GM12892 (cell line): Measurements from ENCODE around the gene DNAJC11.

ENCODE experiments used
- DNase-seq: peaks from one replicate; pipeline ENCODE4 v3.0.0; 2011; ENCODE audit not compliant: insufficient read length
- FAIRE-seq: peaks from 2 replicates; lab custom pipeline; 2011; peaks lifted over from hg19 to GRCh38; lab: Jason Lieb, UNC
- POLR2A ChIP-seq: IDR thresholded peaks from 2 replicates; pipeline ENCODE4 v1.6.1; 2011; ENCODE audit warnings: low read depth, low read length, control low read depth
- POLR2AphosphoS5 ChIP-seq: IDR thresholded peaks from 2 replicates; pipeline ENCODE4 v1.6.1; 2011; ENCODE audit warnings: low read depth, low read length, control low read depth
- TAF1 ChIP-seq: IDR thresholded peaks from 2 replicates; pipeline ENCODE4 v1.6.1; 2011; ENCODE audit warnings: low read depth, mild to moderate bottlenecking, control low read depth, low read length, borderline replicate concordance

The DNAJC11 gene

DNA sequence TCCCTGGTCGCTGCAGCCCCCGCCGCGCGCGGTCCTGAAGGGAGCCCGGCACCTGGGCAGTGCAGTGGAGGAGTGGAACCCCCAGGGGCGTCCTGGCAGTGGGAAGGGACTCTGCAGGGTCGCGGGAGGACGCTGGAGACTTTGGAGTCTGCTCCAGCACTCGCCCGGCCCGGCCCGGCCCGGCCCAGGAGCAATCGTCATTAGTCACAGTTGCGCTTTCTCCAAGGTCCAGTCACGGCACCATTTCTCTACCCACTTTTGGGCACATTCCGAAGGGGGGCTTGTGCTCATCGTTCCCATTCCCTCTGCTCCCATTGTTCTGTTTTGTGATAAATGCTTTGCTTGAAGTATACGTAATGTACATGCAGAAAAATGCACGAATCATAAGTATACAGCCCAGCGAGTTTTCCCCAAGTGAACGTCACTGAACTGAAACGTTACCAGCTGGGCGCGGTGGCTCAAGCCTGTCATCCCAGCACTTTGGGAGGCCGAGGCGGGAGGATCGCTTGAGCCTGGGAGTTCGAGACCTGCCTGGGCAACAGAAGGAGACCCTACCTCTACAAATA is 75.9 kb downstream of the DNAJC11 start:
- DNase-seq = no peak
- TF ChIP-seq POLR2AphosphoS5 (no peak), TAF1 (no peak), POLR2A (no peak)
- FAIRE-seq = peak; percentile 81

DNA sequence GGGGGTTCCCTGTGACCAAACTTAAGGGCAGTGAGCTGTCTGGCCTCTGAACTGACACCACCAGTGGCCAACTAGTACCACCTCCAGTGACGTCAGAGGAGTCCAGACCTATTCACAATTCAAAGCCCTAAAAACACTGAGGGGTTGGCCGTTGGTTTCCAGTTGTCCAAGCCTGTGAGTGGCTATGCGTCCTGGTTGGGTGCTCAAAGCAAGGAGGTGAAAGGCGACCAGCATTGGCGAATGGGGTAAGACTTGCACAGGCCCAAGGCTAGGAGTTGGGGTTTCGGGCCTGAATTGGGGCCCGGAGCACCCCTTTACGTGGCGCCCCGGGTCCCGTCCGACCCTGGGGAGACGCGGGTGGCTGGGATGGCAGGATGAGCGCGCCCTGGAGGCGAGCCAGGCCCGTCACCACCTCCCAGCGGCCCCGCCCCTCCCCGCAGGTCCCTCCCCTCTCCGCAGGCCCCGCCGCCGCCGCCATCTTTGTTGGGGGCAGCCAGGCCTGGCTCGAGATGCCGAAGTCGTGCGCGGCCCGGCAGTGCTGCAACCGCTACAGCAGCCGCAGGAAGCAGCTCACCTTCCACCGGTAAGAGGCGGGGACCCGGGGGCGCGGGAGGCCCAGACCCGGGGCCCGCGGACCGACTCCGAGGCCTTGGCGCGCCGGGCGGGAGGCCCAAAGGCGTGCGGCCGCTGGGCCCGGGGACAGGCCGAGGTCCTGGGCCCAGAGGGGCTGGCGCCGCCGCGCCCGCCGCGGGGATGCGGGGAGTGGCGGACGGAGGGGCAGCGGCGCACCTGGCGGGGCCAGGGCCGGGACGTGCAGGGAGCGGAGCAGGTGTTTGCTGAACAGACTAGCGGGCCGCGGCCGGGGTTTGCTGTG is 76.7 kb downstream of the DNAJC11 start, which contains the start of gene THAP3:
THAP3 (plus strand) TSS at position 159 of the 874 bp plus-strand sequence; CDS start at position 510, 351 bp downstream.
- DNase-seq = peak; percentile 96
- TF ChIP-seq TAF1 (no peak), POLR2A (peak; percentile 56; the same call in 1 of the 2 replicates)
- FAIRE-seq = peak; percentile 98

DNA sequence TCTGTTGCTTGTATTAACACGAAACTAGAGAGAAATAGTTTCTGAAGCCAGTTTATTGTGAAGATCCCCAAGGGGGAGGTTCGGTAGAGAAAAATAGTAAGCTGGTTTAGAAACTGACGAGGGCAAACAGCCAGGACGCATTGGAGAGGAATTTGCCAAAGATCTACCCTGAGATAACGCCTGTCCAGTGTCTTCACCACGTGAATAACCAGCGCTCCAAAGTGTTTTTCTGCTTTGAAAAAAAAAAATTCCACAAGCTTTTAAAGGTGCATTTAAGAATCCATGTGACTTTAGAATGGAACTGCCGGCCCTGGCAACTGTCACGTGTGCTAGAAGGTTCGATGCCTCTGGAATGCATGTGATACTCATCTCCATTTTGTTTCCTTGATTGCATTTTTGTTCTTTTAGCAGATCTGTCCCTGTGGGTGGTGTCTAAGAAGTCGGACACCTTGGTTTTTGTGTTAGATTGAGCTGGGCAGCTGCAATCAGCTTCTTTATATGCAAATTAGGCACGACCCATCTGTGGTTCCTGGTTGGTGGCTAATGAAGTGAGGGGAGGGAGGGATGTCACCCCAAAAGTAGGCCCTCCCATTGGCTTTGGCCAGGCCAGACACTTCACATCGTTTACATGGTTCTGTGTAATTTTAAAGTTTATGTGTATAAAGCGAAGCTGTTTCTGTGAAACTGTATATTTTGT is 78.2 kb downstream of the DNAJC11 start:
- no peak for FAIRE-seq
- TF ChIP-seq POLR2A (no peak), POLR2AphosphoS5 (no peak), TAF1 (no peak)
- DNase-seq = no peak

DNA sequence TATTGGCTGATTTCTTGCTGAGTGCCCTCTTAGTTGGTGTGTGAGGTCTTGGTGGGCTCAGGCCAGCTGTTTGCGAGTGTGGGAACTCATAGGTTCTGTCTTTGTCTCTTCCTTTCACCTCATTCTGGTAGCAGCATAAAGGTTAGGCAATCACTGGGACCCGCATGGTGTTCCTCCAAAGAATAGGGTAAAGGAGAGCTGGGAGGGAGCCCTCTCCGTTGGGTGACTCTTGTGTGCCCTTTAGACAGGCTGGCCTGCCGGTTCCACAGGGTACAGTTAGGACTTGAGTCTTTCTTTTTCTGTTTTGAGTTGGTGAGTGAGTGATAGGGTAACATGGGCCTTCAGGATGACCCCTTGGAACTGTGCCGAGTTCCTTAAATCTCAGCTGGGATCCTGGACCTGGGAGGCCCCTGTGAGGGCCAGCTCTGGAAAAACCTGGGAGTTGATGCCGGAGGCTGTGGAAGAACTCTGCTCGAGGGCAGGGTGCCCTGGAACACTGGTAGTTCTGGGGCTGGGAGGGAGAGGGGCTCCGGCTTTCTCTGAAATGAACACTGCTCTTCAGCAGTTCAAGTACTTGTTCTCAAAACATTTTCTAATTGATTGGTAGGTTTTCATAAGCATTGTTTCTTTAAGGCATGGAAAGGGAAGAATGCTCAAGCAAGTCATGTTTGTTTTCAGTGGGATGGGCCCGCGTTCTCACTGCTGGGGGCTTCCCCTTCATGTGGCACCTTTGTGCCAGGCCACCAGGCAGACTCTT is 79.0 kb downstream of the DNAJC11 start:
- no peak for DNase-seq
- TF ChIP-seq POLR2AphosphoS5 (no peak), POLR2A (no peak), TAF1 (no peak)
- FAIRE-seq = no peak

DNA sequence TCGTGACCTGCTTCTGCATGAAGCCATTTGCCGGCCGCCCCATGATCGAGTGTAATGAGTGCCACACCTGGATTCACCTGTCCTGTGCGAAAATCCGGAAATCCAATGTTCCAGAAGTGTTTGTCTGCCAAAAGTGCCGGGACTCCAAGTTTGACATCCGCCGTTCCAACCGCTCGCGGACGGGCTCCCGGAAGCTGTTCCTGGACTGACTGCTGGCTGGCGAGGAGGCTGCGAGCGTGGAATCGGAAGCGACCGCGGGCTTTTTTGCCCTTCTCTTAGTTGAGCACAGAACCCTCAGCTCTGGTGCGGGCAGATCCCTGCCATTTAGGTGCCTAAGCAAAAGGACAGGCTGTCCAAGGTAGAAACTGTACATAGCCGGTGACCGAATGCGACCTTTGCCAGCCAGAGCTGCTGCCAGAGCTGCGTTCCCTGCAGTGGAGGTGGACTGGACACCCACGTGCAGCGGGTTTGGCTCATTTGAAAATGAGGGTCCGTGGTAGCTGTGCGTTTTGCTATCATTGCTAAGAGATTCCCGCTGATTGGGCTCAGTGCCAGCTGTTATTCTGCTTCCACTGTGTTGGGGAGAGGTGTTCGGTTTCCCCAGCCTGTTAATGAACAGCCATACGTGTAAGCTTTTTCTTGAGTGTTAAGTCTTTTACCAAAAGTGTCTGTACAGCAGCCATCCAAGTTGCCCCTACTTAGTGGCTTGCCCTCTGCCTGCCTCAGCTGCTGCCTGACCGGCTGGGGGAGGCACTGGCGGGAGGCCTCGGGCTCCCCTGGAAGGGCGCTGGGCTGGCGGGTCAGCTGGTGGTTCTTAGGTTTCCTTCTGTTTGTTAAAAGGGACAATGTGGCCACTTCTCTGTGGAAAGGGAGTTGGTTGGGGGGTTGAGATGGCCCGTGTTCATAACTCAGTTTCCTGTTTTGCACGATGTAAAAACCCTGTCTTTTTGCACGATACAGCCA is 79.9 kb downstream of the DNAJC11 start:
- FAIRE-seq (no peak), DNase-seq (no peak)
- TF ChIP-seq TAF1 (no peak), POLR2AphosphoS5 (no peak)

DNA sequence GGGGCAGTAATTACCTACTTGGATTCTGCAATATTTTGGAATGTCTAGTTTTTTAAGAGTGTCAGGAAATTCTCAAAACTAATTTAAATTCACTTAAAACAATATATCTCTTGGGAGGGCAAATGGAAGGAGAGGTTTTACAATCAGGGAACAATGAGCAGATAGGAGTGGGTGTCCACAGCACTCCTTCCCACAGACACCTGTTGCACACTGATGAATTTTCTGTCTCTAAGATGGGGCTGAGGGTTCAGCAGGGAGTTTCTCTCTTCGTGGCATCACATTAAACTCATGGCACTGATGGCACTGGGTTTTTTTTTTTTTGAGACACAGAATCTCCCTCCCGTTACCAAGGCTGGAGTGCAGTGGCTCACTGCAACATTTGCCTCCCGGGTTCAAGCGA is 82.6 kb downstream of the DNAJC11 start:
- DNase-seq (no peak), FAIRE-seq (no peak)
- no peak for TF ChIP-seq POLR2A
- no peak for TF ChIP-seq TAF1
- TF ChIP-seq POLR2AphosphoS5 = no peak

DNA sequence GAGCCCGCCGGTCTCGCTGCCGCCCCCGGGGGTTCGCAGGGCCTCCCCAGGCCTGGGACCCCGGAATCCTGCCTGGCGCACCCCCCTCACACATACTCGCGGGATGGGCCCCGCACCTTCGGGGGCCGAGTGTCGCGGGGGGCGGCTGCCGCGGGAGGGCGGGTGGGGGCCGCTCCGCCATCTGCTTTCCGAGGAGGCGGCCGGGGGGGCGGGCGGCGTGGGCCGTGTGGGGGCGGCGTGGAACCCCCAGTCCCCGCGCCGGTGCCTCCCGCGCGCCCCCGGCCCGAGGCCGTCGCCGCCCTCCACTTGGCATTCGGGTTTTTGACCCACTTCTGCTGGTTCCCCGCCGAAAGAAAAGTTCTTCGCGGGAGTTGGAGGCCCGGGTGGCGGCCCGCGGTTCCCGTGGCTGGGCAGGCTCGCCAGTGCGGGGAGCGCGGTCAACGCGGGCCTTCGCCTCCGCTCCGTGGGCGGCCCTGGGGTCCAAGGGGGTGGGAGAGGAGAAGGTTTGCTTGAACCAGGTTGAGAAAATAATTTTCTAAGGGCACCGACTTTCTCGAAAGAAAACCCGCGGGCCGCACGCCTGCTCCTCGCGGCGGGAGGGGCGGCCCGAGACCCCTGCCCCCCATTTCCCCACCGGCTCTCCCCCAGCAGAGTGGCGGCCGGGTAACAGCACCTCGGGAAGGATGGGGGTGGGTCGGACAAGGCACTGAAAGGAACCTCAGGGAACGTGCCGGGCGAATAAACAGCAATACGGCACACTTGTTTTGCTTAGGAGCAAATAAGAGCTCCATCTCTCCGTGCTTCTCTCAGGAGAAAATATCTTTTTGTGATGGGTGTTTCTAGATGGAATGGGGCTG is 86.5 kb downstream of the DNAJC11 start:
- DNase-seq = no peak
- no peak for FAIRE-seq
- TF ChIP-seq POLR2AphosphoS5 = no peak
- no peak for TF ChIP-seq TAF1

DNA sequence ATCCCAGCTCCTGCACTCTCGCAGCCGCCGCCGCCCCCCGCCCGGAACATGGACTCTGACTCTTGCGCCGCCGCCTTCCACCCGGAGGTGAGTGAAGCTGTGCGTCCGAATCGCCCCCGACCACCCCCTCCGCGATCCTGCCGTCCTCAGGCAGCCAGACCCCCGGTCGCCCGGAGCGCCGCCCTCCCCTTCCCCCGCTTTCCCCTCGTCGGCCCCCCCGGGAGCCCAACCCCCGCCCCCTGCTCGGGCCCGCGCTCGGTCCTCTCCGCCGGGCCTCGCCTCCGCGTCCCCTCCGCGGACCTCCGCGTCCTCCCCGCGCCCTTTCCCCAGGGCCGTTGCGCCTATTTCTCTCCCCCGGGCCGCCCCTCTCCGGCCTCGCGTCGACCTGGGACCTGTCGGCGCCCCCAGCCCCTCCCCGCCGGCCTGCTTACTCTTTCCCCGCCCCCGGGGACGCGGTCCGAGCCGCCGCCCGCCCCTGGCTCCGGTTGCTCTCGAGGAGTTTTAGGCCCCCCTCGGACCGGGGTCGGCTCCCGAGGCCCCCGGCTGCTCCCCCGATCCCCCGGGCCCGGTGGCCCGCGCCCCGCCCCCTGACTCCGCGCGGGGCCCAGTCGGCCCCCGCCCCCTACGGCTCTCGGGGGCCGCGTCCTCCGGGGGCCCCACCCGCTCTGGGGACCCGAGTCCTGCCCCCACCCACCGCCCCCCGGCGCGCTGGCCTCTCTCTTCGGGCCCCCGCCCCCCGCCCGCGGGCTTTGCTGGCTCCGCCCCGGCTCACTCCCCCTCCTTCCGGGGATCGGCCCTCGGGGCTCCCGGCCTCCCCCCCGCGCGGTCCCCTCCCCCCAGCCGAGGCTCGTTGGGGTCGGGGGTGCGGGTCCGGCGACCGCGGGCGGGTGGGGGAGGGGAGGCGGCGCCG is 87.3 kb downstream of the DNAJC11 start:
- TF ChIP-seq POLR2AphosphoS5 = no peak
- no peak for TF ChIP-seq POLR2A
- TF ChIP-seq TAF1 = no peak
- peak; percentile 89 for DNase-seq
- FAIRE-seq = no peak

DNA sequence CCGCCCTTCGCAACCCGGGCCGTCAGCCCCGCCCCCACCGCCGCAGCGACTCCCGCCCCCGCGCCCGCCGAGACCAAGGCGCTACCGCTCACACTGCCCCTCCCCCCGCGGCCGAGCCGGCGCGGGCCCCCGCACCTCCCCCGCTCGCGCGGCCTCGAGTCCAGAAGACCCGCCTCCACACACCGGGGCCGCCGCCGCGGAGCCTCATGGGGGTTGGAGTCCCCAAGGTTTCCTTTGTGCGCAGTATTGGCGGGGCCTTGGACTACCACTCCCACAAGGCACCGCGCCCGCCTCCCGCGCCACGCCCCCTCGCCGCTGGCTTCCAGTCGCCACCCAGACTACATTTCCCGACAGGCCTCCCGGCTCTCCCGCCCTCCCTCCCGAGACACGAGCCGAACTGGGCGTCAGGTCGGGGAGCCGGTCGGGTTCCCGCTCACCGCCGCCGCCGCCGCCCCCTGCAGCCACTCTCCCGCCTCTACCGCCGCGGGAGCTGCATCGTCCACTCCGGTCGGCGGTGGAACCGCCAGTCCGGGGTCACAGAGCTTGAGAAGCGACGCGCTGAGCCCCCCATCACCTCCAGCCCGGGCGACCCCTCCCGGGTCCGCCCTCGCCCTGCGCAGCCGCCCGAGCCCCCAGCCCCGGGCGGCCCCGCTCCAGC is 88.1 kb downstream of the DNAJC11 start, which contains the start of gene PHF13:
PHF13 (plus strand) TSS at position 371 of the 658 bp plus-strand sequence. CDS start 336 bp downstream, outside the sequence.
- peak; percentile 92 for FAIRE-seq
- TF ChIP-seq TAF1 (0 out of 2 replicates have a peak, but pooled peaks have one; percentile 16), POLR2A (peak; percentile 46; the same call in 1 of the 2 replicates), POLR2AphosphoS5 (peak; percentile 27; the same call in 1 of the 2 replicates)
- DNase-seq = peak; percentile 99
